Thoracic aorta (tissue), 2 donors: Measurements from ENCODE around the gene FNDC7. TPM values are rescaled to one million over a fixed set of nuclear protein-coding genes. Genes with fewer than 3 reads are reported as not detected.
A peak's percentile ranks its signal among the peaks of the same experiment; 100 is the strongest.

Experiments
- ATAC-seq: fragments of 150-250 bp; one replicate; pipeline ENCODE4 v1.8.0; 2017; ENCODE audit warnings: low read depth; ENCODE audit not compliant: insufficient number of reproducible peaks, low FRiP score
- DNase-seq: peaks from one replicate; pipeline ENCODE4 v3.0.0-alpha.2; 2020; ENCODE audit warnings: low spot score
- H3K27ac ChIP-seq, 2 donors: fragments of 200-600 bp; sonication (generic); 1 replicate in 1 of 2; 2 replicates in 1 of 2; pipeline ENCODE4 v1.5.1; 2016; ENCODE audit warnings: mild to moderate bottlenecking in 2 of 2, moderate library complexity in 2 of 2
- H3K27me3 ChIP-seq: fragments of 200-600 bp; sonication (generic); replicated peaks from 2 replicates; pipeline ENCODE4 v1.6.0; 2016; ENCODE audit warnings: mild to moderate bottlenecking; ENCODE audit not compliant: insufficient read depth
- H3K36me3 ChIP-seq: fragments of 200-600 bp; sonication (generic); one replicate; pipeline ENCODE4 v1.5.1; 2016
- H3K4me1 ChIP-seq, 2 donors: fragments of 200-600 bp; sonication (generic); 1 replicate in 1 of 2; 2 replicates in 1 of 2; pipeline versions ENCODE4 v1.5.1 to v1.6.0; 2016; ENCODE audit warnings: low read depth in 2 of 2, mild to moderate bottlenecking in 1 of 2; ENCODE audit not compliant: control insufficient read depth in 1 of 2
- H3K4me3 ChIP-seq: fragments of 200-600 bp; sonication (generic); 2 replicates; pipeline ENCODE4 v1.5.1; 2016; ENCODE audit warnings: mild to moderate bottlenecking
- H3K9me3 ChIP-seq: fragments of 200-600 bp; sonication (generic); 2 replicates; pipeline ENCODE4 v1.5.1; 2016
- total RNA-seq, 2 donors: library from RNA; depleted of rRNA; stranded (reverse); fragments of >200 nt; gene quantifications; one replicate each; pipeline versions ENCODE4 v1.1.0 to v1.2.3, GENCODE V29; 2016
- TF ChIP-seq, protein P1 (sequence below): fragments of 200-600 bp; sonication (generic); IDR thresholded peaks from one replicate; pipeline ENCODE4 v1.5.1; 2019; ENCODE audit warnings: antibody characterized with exemption

Gene FNDC7
- total RNA-seq, 2 donors from 2014 or later, result not detected

DNA sequence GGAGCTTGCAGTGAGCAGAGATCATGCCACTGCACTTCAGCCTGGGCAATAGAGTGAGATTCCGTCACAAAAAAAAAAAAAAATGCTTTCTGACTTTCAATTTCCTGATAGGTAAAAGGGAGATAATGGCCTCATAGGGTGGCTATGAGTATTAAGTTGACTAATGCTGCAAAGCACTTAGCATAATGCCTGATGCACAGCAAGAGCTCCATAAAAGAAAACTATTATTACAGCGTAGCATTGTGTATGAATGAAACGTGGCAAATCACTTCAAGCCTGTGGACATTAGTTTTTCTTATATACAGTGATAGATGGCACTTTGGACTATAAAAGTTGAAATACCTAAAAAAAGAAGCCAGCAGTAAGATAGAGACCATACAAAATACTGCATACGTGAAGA is 16.8 kb downstream of the FNDC7 start:
- H3K4me1 ChIP-seq, result no peaks in the 10 kb centered on the region
- no peaks in the 10 kb centered on the region for H3K36me3 ChIP-seq
- no peak for DNase-seq
- no peak overlapping the region for H3K27ac ChIP-seq
- H3K4me3 ChIP-seq, result no peak overlapping the region
- H3K27me3 ChIP-seq, result no peaks in the 10 kb centered on the region
- TF ChIP-seq, protein P1, sequence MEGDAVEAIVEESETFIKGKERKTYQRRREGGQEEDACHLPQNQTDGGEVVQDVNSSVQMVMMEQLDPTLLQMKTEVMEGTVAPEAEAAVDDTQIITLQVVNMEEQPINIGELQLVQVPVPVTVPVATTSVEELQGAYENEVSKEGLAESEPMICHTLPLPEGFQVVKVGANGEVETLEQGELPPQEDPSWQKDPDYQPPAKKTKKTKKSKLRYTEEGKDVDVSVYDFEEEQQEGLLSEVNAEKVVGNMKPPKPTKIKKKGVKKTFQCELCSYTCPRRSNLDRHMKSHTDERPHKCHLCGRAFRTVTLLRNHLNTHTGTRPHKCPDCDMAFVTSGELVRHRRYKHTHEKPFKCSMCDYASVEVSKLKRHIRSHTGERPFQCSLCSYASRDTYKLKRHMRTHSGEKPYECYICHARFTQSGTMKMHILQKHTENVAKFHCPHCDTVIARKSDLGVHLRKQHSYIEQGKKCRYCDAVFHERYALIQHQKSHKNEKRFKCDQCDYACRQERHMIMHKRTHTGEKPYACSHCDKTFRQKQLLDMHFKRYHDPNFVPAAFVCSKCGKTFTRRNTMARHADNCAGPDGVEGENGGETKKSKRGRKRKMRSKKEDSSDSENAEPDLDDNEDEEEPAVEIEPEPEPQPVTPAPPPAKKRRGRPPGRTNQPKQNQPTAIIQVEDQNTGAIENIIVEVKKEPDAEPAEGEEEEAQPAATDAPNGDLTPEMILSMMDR, result no peak
- no peak for ATAC-seq
- no peaks in the 10 kb centered on the region for H3K9me3 ChIP-seq

- H3K9me3 ChIP-seq, result no peaks in the 10 kb centered on the region
- no peak for ATAC-seq
- no peak for DNase-seq
- no peaks in the 10 kb centered on the region for H3K27me3 ChIP-seq
- no peaks in the 10 kb centered on the region for H3K36me3 ChIP-seq
- no peak overlapping the region for H3K27ac ChIP-seq
- no peaks in the 10 kb centered on the region for H3K4me1 ChIP-seq
- no peak overlapping the region for H3K4me3 ChIP-seq
- TF ChIP-seq, protein P1, result no peak
These were observed 19.7 kb downstream of the FNDC7 start for GRCh38 chr1:108732398-108732797.

DNA sequence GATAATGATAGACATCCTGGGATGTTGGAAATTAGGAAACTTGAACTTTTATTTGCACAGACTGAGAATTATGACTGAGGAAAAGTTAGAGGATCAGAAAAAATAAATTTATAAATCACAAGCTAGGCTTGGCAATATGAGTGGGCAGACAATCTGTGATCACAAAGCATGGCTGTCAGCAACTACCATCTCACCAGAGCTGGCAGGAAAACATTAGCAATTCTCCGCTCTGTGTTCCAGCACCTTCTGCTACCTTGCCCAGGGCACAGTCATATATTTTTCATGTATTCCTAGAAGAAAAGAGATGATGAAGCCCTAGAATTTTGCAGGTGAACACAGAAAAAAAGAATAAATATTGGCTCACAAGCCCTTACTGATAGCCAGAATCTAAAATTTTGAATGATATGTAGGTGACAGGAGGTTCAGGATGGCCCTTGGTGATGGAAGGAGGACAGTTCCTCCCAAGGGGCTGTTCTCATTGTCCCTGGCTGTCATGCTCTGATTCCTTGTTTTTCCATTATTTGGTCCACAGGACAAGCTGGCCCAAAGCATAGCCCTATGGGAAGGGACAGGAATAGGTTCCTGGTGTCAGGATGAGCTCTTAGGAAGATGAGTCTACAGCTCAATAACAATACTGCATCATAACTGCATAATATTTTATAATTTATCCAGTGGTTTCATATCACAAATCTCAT is 21.6 kb downstream of the FNDC7 start:
- H3K9me3 ChIP-seq, result no peaks in the 10 kb centered on the region
- no peaks in the 10 kb centered on the region for H3K4me1 ChIP-seq
- no peak for DNase-seq
- TF ChIP-seq, protein P1, result no peak
- no peaks in the 10 kb centered on the region for H3K27me3 ChIP-seq
- H3K27ac ChIP-seq, result no peak overlapping the region
- H3K4me3 ChIP-seq, result no peak overlapping the region
- H3K36me3 ChIP-seq, result no peaks in the 10 kb centered on the region
- no peak for ATAC-seq

GRCh38 chr1:108742253-108742652 is 29.5 kb downstream of the FNDC7 start:
- H3K36me3 ChIP-seq, result no peaks in the 10 kb centered on the region
- no peaks in the 10 kb centered on the region for H3K9me3 ChIP-seq
- H3K27me3 ChIP-seq, result no peaks in the 10 kb centered on the region
- no peak overlapping the region for H3K4me3 ChIP-seq
- H3K4me1 ChIP-seq, result no peaks in the 10 kb centered on the region
- TF ChIP-seq, protein P1, result no peak
- DNase-seq, result no peak
- ATAC-seq, result no peak
- no peak overlapping the region for H3K27ac ChIP-seq

- Histone ChIP-seq H3K4me3 (peak overlapping the region; percentile 85), H3K27ac (peak overlapping the region in 1 of 2 donors; percentile 97), H3K9me3 (no peaks in the 10 kb centered on the region), H3K4me1 (peaks cover 10 to 16% of the 10 kb centered on the region in 2 donors), H3K36me3 (no peaks in the 10 kb centered on the region), H3K27me3 (no peaks in the 10 kb centered on the region)
- TF ChIP-seq, protein P1, result no peak
- ATAC-seq, result no peak
- no peak for DNase-seq
These were observed 33.3 kb downstream of the FNDC7 start for GRCh38 chr1:108745980-108746381.
